Measurements from ENCODE around the gene GRIK3.

The GRIK3 gene

GRCh38 chr1:36947384-36947783 is 86.9 kb downstream of the GRIK3 start:
- no peak overlapping the region for H3K27ac ChIP-seq (ENCODE audit: low read length)
- H3K4me3 ChIP-seq (ENCODE audit: low read length in 2 of 2): no peak overlapping the region
- no peaks in the 10 kb centered on the region for H3K4me1 ChIP-seq (ENCODE audit: control insufficient read depth, insufficient read depth, low read length)
- no peaks in the 10 kb centered on the region for H3K36me3 ChIP-seq (ENCODE audit: control insufficient read depth in 2 of 2, insufficient read depth in 2 of 2, low read length in 2 of 2)
- H3K9me3 ChIP-seq (ENCODE audit: control insufficient read depth in 2 of 2, low read length in 2 of 2): no peaks in the 10 kb centered on the region
- peaks cover 2 to 15% of the 10 kb centered on the region in 2 donors for H3K27me3 ChIP-seq (ENCODE audit: control insufficient read depth in 1 of 2, insufficient read depth in 2 of 2, low read length in 2 of 2)
- H3K9ac ChIP-seq (ENCODE audit: low read length in 2 of 2): no peak overlapping the region

- Histone ChIP-seq H3K27me3 (ENCODE audit: control insufficient read depth in 1 of 2, insufficient read depth in 2 of 2, low read length in 2 of 2) (peaks cover 8 to 20% of the 10 kb centered on the region in 2 donors), H3K4me1 (ENCODE audit: control insufficient read depth, insufficient read depth, low read length) (no peaks in the 10 kb centered on the region), H3K9me3 (ENCODE audit: control insufficient read depth in 2 of 2, low read length in 2 of 2) (no peaks in the 10 kb centered on the region), H3K36me3 (ENCODE audit: control insufficient read depth in 2 of 2, insufficient read depth in 2 of 2, low read length in 2 of 2) (no peaks in the 10 kb centered on the region), H3K4me3 (ENCODE audit: low read length in 2 of 2) (no peak overlapping the region), H3K27ac (ENCODE audit: low read length) (no peak overlapping the region), H3K9ac (ENCODE audit: low read length in 2 of 2) (no peak overlapping the region)
Observed at GRCh38 chr1:36944883-36945282, 89.4 kb downstream of the GRIK3 start.

- Histone ChIP-seq H3K27ac (ENCODE audit: low read length) (no peak overlapping the region), H3K27me3 (ENCODE audit: control insufficient read depth in 1 of 2, insufficient read depth in 2 of 2, low read length in 2 of 2) (peaks cover 8 to 21% of the 10 kb centered on the region in 2 donors), H3K9ac (ENCODE audit: low read length in 2 of 2) (no peak overlapping the region), H3K4me1 (ENCODE audit: control insufficient read depth, insufficient read depth, low read length) (no peaks in the 10 kb centered on the region), H3K9me3 (ENCODE audit: control insufficient read depth in 2 of 2, low read length in 2 of 2) (no peaks in the 10 kb centered on the region), H3K36me3 (ENCODE audit: control insufficient read depth in 2 of 2, insufficient read depth in 2 of 2, low read length in 2 of 2) (no peaks in the 10 kb centered on the region), H3K4me3 (ENCODE audit: low read length in 2 of 2) (no peak overlapping the region)
Observed at GRCh38 chr1:36942148-36942547, 92.2 kb downstream of the GRIK3 start.

GRCh38 chr1:36941316-36941978 is 92.9 kb downstream of the GRIK3 start:
- Histone ChIP-seq H3K36me3 (ENCODE audit: control insufficient read depth in 2 of 2, insufficient read depth in 2 of 2, low read length in 2 of 2) (no peaks in the 10 kb centered on the region), H3K27me3 (ENCODE audit: control insufficient read depth in 1 of 2, insufficient read depth in 2 of 2, low read length in 2 of 2) (peaks cover 8 to 23% of the 10 kb centered on the region in 2 donors), H3K9ac (ENCODE audit: low read length in 2 of 2) (no peak overlapping the region), H3K27ac (ENCODE audit: low read length) (no peak overlapping the region), H3K4me1 (ENCODE audit: control insufficient read depth, insufficient read depth, low read length) (no peaks in the 10 kb centered on the region), H3K9me3 (ENCODE audit: control insufficient read depth in 2 of 2, low read length in 2 of 2) (no peaks in the 10 kb centered on the region), H3K4me3 (ENCODE audit: low read length in 2 of 2) (no peak overlapping the region)

GRCh38 chr1:36938819-36939218 is 95.5 kb downstream of the GRIK3 start:
- H3K4me3 ChIP-seq (ENCODE audit: low read length in 2 of 2): no peak overlapping the region
- H3K9ac ChIP-seq (ENCODE audit: low read length in 2 of 2): no peak overlapping the region
- H3K27ac ChIP-seq (ENCODE audit: low read length): no peak overlapping the region
- no peaks in the 10 kb centered on the region for H3K36me3 ChIP-seq (ENCODE audit: control insufficient read depth in 2 of 2, insufficient read depth in 2 of 2, low read length in 2 of 2)
- peaks cover 8 to 30% of the 10 kb centered on the region in 2 donors for H3K27me3 ChIP-seq (ENCODE audit: control insufficient read depth in 1 of 2, insufficient read depth in 2 of 2, low read length in 2 of 2)
- H3K9me3 ChIP-seq (ENCODE audit: control insufficient read depth in 2 of 2, low read length in 2 of 2): no peaks in the 10 kb centered on the region
- no peaks in the 10 kb centered on the region for H3K4me1 ChIP-seq (ENCODE audit: control insufficient read depth, insufficient read depth, low read length)

GRCh38 chr1:36937371-36937770 is 96.9 kb downstream of the GRIK3 start:
- H3K4me3 ChIP-seq (ENCODE audit: low read length in 2 of 2): no peak overlapping the region
- H3K36me3 ChIP-seq (ENCODE audit: control insufficient read depth in 2 of 2, insufficient read depth in 2 of 2, low read length in 2 of 2): no peaks in the 10 kb centered on the region
- H3K9ac ChIP-seq (ENCODE audit: low read length in 2 of 2): no peak overlapping the region
- H3K27ac ChIP-seq (ENCODE audit: low read length): no peak overlapping the region
- H3K4me1 ChIP-seq (ENCODE audit: control insufficient read depth, insufficient read depth, low read length): no peaks in the 10 kb centered on the region
- no peaks in the 10 kb centered on the region for H3K9me3 ChIP-seq (ENCODE audit: control insufficient read depth in 2 of 2, low read length in 2 of 2)
- peaks cover 10 to 28% of the 10 kb centered on the region in 2 donors for H3K27me3 ChIP-seq (ENCODE audit: control insufficient read depth in 1 of 2, insufficient read depth in 2 of 2, low read length in 2 of 2)

GRCh38 chr1:36934061-36934460 is 100.3 kb downstream of the GRIK3 start:
- Histone ChIP-seq H3K27me3 (ENCODE audit: control insufficient read depth in 1 of 2, insufficient read depth in 2 of 2, low read length in 2 of 2) (peaks cover 6 to 20% of the 10 kb centered on the region in 2 donors), H3K9ac (ENCODE audit: low read length in 2 of 2) (no peak overlapping the region), H3K36me3 (ENCODE audit: control insufficient read depth in 2 of 2, insufficient read depth in 2 of 2, low read length in 2 of 2) (no peaks in the 10 kb centered on the region), H3K9me3 (ENCODE audit: control insufficient read depth in 2 of 2, low read length in 2 of 2) (no peaks in the 10 kb centered on the region), H3K4me3 (ENCODE audit: low read length in 2 of 2) (no peak overlapping the region), H3K4me1 (ENCODE audit: control insufficient read depth, insufficient read depth, low read length) (no peaks in the 10 kb centered on the region), H3K27ac (ENCODE audit: low read length) (no peak overlapping the region)

GRCh38 chr1:36927826-36928225 is 106.5 kb downstream of the GRIK3 start:
- peaks cover 2 to 10% of the 10 kb centered on the region in 2 donors for H3K27me3 ChIP-seq (ENCODE audit: control insufficient read depth in 1 of 2, insufficient read depth in 2 of 2, low read length in 2 of 2)
- no peaks in the 10 kb centered on the region for H3K4me1 ChIP-seq (ENCODE audit: control insufficient read depth, insufficient read depth, low read length)
- H3K27ac ChIP-seq (ENCODE audit: low read length): no peak overlapping the region
- no peak overlapping the region for H3K4me3 ChIP-seq (ENCODE audit: low read length in 2 of 2)
- no peak overlapping the region for H3K9ac ChIP-seq (ENCODE audit: low read length in 2 of 2)
- H3K36me3 ChIP-seq (ENCODE audit: control insufficient read depth in 2 of 2, insufficient read depth in 2 of 2, low read length in 2 of 2): no peaks in the 10 kb centered on the region
- no peaks in the 10 kb centered on the region for H3K9me3 ChIP-seq (ENCODE audit: control insufficient read depth in 2 of 2, low read length in 2 of 2)

- Histone ChIP-seq H3K4me1 (ENCODE audit: control insufficient read depth, insufficient read depth, low read length) (no peaks in the 10 kb centered on the region), H3K27ac (ENCODE audit: low read length) (no peak overlapping the region), H3K36me3 (ENCODE audit: control insufficient read depth in 2 of 2, insufficient read depth in 2 of 2, low read length in 2 of 2) (no peaks in the 10 kb centered on the region), H3K4me3 (ENCODE audit: low read length in 2 of 2) (no peak overlapping the region), H3K27me3 (ENCODE audit: control insufficient read depth in 1 of 2, insufficient read depth in 2 of 2, low read length in 2 of 2) (peaks cover 0 to 20% of the 10 kb centered on the region in 2 donors), H3K9ac (ENCODE audit: low read length in 2 of 2) (no peak overlapping the region), H3K9me3 (ENCODE audit: control insufficient read depth in 2 of 2, low read length in 2 of 2) (no peaks in the 10 kb centered on the region)
Observed at GRCh38 chr1:36925251-36925650, 109.1 kb downstream of the GRIK3 start.

GRCh38 chr1:36924282-36924811 is 110.0 kb downstream of the GRIK3 start:
- no peaks in the 10 kb centered on the region for H3K36me3 ChIP-seq (ENCODE audit: control insufficient read depth in 2 of 2, insufficient read depth in 2 of 2, low read length in 2 of 2)
- no peak overlapping the region for H3K27ac ChIP-seq (ENCODE audit: low read length)
- no peaks in the 10 kb centered on the region for H3K9me3 ChIP-seq (ENCODE audit: control insufficient read depth in 2 of 2, low read length in 2 of 2)
- H3K4me1 ChIP-seq (ENCODE audit: control insufficient read depth, insufficient read depth, low read length): no peaks in the 10 kb centered on the region
- H3K27me3 ChIP-seq (ENCODE audit: control insufficient read depth in 1 of 2, insufficient read depth in 2 of 2, low read length in 2 of 2): peaks cover 0 to 20% of the 10 kb centered on the region in 2 donors
- no peak overlapping the region for H3K4me3 ChIP-seq (ENCODE audit: low read length in 2 of 2)
- no peak overlapping the region for H3K9ac ChIP-seq (ENCODE audit: low read length in 2 of 2)
